Panc1 (cell line): ENCODE results near the gene MRPS11.

Experiments used
- CTCF ChIP-seq: fragments of 450-650 bp; IDR thresholded peaks from 2 replicates; pipeline ENCODE4 v1.5.1; 2017; ENCODE audit warnings: mild to moderate bottlenecking
- POLR2AphosphoS5 ChIP-seq: IDR thresholded peaks from 2 replicates; pipeline ENCODE4 v1.6.1; 2012; ENCODE audit warnings: mild to moderate bottlenecking, low read depth, low read length, moderate library complexity
- TCF7L2 ChIP-seq: IDR thresholded peaks from 2 replicates; pipeline ENCODE4 v1.6.1; 2011; ENCODE audit warnings: mild to moderate bottlenecking, low read depth, low read length, inconsistent platforms
- TF ChIP-seq, protein P1 (sequence below), 2 experiments: IDR thresholded peaks; 2 replicates each; pipeline ENCODE4 v1.6.1; 2011 to 2012; ENCODE audit warnings: low read depth in 2 of 2, control low read depth in 1 of 2, low read length in 1 of 2, mild to moderate bottlenecking in 1 of 2, moderate library complexity in 1 of 2; ENCODE audit not compliant: insufficient read depth in 1 of 2

GRCh38 chr15:88449581-88449980, 17.9 kb upstream of the MRPS11 start:
- TF ChIP-seq CTCF: no peak
- no peak for TF ChIP-seq POLR2AphosphoS5
- TF ChIP-seq, protein P1, sequence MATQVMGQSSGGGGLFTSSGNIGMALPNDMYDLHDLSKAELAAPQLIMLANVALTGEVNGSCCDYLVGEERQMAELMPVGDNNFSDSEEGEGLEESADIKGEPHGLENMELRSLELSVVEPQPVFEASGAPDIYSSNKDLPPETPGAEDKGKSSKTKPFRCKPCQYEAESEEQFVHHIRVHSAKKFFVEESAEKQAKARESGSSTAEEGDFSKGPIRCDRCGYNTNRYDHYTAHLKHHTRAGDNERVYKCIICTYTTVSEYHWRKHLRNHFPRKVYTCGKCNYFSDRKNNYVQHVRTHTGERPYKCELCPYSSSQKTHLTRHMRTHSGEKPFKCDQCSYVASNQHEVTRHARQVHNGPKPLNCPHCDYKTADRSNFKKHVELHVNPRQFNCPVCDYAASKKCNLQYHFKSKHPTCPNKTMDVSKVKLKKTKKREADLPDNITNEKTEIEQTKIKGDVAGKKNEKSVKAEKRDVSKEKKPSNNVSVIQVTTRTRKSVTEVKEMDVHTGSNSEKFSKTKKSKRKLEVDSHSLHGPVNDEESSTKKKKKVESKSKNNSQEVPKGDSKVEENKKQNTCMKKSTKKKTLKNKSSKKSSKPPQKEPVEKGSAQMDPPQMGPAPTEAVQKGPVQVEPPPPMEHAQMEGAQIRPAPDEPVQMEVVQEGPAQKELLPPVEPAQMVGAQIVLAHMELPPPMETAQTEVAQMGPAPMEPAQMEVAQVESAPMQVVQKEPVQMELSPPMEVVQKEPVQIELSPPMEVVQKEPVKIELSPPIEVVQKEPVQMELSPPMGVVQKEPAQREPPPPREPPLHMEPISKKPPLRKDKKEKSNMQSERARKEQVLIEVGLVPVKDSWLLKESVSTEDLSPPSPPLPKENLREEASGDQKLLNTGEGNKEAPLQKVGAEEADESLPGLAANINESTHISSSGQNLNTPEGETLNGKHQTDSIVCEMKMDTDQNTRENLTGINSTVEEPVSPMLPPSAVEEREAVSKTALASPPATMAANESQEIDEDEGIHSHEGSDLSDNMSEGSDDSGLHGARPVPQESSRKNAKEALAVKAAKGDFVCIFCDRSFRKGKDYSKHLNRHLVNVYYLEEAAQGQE (IDR thresholded peaks at IDR 0.05; ENCODE audit: insufficient read depth in 1 of 2, low read depth in 2 of 2, low read length in 1 of 2): no peak
- no peak for TF ChIP-seq TCF7L2
